ENCODE results near the gene SLC4A1AP. TPM values are rescaled to one million over a fixed set of nuclear protein-coding genes. Genes with fewer than 3 reads are reported as not detected.
A peak's percentile ranks its signal among the peaks of the same experiment; 100 is the strongest.

Gene SLC4A1AP, protein sequence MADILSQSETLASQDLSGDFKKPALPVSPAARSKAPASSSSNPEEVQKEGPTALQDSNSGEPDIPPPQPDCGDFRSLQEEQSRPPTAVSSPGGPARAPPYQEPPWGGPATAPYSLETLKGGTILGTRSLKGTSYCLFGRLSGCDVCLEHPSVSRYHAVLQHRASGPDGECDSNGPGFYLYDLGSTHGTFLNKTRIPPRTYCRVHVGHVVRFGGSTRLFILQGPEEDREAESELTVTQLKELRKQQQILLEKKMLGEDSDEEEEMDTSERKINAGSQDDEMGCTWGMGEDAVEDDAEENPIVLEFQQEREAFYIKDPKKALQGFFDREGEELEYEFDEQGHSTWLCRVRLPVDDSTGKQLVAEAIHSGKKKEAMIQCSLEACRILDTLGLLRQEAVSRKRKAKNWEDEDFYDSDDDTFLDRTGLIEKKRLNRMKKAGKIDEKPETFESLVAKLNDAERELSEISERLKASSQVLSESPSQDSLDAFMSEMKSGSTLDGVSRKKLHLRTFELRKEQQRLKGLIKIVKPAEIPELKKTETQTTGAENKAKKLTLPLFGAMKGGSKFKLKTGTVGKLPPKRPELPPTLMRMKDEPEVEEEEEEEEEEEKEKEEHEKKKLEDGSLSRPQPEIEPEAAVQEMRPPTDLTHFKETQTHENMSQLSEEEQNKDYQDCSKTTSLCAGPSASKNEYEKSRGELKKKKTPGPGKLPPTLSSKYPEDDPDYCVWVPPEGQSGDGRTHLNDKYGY
- total RNA-seq = 19.6 TPM
- long read RNA-seq, transcript SLC4A1AP-201 (14 exons, 2,959 nt) = major isoform, 43 of 87 reads
- long read RNA-seq, partial matches to known transcripts = 38 of 87 reads
- long read RNA-seq, other reads (novel, unspliced or antisense) = 6 of 87 reads

DNA sequence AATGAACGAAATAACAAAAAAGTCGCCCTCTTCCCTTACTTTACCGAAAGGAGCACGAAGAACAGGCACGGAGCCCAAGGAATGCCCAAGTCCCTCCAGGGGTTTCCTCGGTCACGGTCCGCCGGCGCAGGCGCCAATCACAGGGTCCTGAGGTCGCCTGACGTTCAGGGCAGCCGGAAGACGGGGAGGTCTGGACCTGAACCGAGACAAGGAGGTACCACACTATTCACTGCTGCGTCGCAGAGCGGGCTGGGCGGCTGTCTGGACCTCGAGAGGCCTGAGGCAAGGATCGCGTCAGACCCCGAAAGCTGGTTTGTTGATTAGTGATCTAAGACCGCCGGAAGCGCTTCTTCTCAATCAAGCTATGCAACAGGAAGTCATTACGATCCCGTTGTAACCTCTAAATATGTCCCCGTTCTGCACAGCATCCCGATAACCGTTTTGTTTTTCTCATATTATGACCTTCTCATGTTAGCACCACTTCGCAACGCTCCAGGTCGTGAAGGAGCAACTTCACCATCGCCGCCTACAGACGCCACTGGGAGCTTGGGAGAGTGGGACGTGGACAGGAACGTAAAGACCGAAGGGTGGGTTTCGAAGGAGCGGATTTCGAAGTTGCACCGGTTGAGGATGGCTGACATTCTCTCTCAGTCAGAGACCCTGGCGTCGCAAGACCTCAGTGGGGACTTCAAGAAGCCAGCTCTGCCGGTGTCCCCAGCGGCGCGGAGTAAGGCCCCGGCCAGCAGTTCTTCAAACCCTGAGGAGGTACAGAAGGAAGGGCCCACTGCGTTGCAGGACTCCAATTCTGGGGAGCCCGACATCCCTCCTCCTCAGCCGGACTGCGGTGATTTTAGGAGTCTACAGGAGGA is at the start of gene SLC4A1AP, which contains the start of gene SUPT7L:
Gene SLC4A1AP (plus strand): TSS at position 605 of the 869 bp plus-strand sequence. CDS start 26 bp downstream, at position 631.
Gene SUPT7L (minus strand): TSS at position 330 of the 869 bp plus-strand sequence. CDS start 1,422 bp downstream, outside the sequence.
- TF ChIP-seq, protein P1, sequence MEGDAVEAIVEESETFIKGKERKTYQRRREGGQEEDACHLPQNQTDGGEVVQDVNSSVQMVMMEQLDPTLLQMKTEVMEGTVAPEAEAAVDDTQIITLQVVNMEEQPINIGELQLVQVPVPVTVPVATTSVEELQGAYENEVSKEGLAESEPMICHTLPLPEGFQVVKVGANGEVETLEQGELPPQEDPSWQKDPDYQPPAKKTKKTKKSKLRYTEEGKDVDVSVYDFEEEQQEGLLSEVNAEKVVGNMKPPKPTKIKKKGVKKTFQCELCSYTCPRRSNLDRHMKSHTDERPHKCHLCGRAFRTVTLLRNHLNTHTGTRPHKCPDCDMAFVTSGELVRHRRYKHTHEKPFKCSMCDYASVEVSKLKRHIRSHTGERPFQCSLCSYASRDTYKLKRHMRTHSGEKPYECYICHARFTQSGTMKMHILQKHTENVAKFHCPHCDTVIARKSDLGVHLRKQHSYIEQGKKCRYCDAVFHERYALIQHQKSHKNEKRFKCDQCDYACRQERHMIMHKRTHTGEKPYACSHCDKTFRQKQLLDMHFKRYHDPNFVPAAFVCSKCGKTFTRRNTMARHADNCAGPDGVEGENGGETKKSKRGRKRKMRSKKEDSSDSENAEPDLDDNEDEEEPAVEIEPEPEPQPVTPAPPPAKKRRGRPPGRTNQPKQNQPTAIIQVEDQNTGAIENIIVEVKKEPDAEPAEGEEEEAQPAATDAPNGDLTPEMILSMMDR (IDR thresholded peaks at IDR 0.05) = no peak
- peaks cover 58% of the 10 kb centered on the region for H3K36me3 ChIP-seq
- DNase-seq (peak; percentile 85), ATAC-seq (peak; percentile 91 to 93)
- peaks cover 32% of the 10 kb centered on the region for H3K4me1 ChIP-seq
- peak within 1 kb of the TSS; percentile 84 for H3K4me3 ChIP-seq
- intact Hi-C loops (cut with DNase I) = no loop called here
- no peaks in the 10 kb centered on the region for H3K9me3 ChIP-seq
- H3K27me3 ChIP-seq (ENCODE audit: low read depth) = no peaks in the 10 kb centered on the region
- H3K27ac ChIP-seq = peak within 1 kb of the TSS; percentile 92

DNA sequence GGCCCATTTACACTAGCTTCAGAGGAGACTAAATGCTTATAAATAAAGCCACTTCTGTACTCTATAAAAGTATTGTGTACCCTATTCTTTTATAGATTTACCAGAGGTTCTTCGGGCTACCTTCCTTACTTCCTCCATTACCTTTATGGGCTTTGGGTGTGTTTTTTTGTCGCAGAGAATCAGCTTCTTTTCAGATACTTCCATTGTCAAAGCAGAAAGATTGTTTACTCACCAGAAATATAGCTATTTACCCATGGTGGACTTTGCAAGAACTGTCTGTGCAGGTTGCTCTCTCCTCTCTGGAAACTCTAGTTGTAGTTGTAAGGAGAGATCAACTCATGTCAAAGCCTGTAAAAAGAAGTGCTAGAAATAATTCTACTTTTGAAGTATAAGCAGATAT is 49.7 kb upstream of the SLC4A1AP start:
- DNase-seq (no peak), ATAC-seq (no peak)
- Histone ChIP-seq H3K36me3 (peaks cover 84% of the 10 kb centered on the region), H3K4me3 (no peak overlapping the region), H3K27ac (no peak overlapping the region), H3K4me1 (no peaks in the 10 kb centered on the region), H3K27me3 (ENCODE audit: low read depth) (no peaks in the 10 kb centered on the region), H3K9me3 (no peaks in the 10 kb centered on the region)
- intact Hi-C loops (cut with DNase I) = no loop called here
- TF ChIP-seq, protein P1 (IDR thresholded peaks at IDR 0.05) = no peak

DNA sequence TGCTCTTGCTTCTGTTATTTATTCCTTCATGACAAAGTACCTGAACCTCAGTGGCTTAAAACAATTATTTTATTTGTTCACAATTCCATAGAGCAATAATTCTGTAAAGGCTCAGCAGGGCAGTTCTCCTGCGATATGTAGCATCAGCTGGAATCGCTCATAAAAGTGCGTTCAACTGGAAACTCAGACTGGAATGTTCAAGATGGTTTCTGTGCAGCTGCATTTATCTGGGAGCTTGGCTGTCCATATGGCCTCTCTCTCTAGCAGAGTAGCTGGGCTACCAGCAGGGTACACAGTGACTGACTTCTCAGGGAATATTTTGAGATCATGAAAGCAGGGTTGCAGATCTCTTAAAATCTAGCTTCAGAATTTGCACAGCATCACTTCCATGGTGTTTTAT is 48.4 kb upstream of the SLC4A1AP start:
- Histone ChIP-seq H3K27ac (no peak overlapping the region), H3K9me3 (no peaks in the 10 kb centered on the region), H3K4me3 (no peak overlapping the region), H3K27me3 (ENCODE audit: low read depth) (no peaks in the 10 kb centered on the region), H3K4me1 (no peaks in the 10 kb centered on the region), H3K36me3 (peaks cover 86% of the 10 kb centered on the region)
- TF ChIP-seq, protein P1 (IDR thresholded peaks at IDR 0.05) = no peak
- ATAC-seq (no peak), DNase-seq (no peak)
- intact Hi-C loops (cut with DNase I) = no loop called here

DNA sequence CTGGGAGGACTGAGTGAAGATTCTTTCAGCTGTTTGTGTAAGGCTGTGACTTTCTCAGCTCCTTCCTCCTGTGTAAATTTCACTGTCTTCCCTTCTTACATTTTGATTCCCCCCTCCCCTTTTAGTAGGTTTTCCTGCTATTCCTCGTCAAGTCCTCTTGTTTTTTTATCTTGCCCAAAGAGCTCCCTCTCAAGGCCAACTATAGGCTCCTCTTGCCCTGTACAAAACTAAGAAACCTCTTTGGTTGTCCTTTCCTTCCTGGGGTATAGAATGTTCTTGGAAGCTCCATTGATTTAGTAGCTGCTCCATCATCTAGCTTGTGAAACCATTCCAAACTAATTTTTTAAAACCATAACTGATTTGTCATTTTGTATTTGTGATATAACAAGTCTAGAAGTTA is 42.2 kb upstream of the SLC4A1AP start:
- Histone ChIP-seq H3K9me3 (no peaks in the 10 kb centered on the region), H3K36me3 (peaks cover 80% of the 10 kb centered on the region), H3K4me3 (no peak overlapping the region), H3K27me3 (ENCODE audit: low read depth) (no peaks in the 10 kb centered on the region), H3K27ac (no peak overlapping the region), H3K4me1 (peaks cover 5% of the 10 kb centered on the region)
- DNase-seq (no peak), ATAC-seq (no peak)
- TF ChIP-seq, protein P1 (IDR thresholded peaks at IDR 0.05) = no peak
- intact Hi-C loops (cut with DNase I) = no loop called here

DNA sequence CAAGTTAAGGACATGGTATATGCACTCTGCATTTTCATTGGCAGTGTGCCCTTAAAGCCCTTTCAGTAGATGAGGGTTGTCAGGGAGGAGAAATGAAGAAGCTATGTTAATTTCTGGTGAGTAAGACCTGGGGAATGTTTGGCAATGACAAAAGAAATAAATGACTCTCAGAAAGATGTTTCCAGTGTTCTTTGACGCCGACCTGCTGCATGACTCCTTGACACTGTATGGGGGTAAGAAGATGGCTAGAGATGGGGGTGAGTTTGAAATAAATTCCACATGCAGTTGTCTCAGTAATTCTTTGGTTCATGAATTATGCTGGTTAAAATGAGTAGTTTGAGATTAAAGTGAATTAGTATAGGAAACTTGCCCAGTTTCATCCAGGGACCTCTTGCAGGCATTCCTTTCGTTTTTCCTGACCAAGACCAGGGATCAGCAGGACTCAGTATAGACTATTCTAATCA is 40.7 kb upstream of the SLC4A1AP start:
- H3K9me3 ChIP-seq = no peaks in the 10 kb centered on the region
- intact Hi-C loops (cut with DNase I) = no loop called here
- no peak overlapping the region for H3K4me3 ChIP-seq
- peaks cover 66% of the 10 kb centered on the region for H3K36me3 ChIP-seq
- ATAC-seq (no peak), DNase-seq (no peak)
- TF ChIP-seq, protein P1 (IDR thresholded peaks at IDR 0.05) = no peak
- no peaks in the 10 kb centered on the region for H3K27me3 ChIP-seq (ENCODE audit: low read depth)
- H3K27ac ChIP-seq = no peak overlapping the region
- H3K4me1 ChIP-seq = peaks cover 19% of the 10 kb centered on the region
